NCI-H510A treated with DMSO at 0.1 percent for 48 hours (cell line): ENCODE results near the gene KLK10.
"Not testable (repeated sequence)": the region's sequence is repeated elsewhere in the genome, so short reads cannot be mapped to it uniquely, and the experiment has no call there.

ENCODE experiments used
- DNase-seq: peaks from one replicate; lab custom pipeline; 2025; lab: John Stamatoyannopoulos, UW

Gene KLK10

GRCh38 chr19:51001515-51001914, 18.0 kb downstream of the KLK10 start, which contains the start of gene KLK8:
TSS of gene KLK8 (minus strand) at chr19:51001604. CDS start at chr19:51001167, 437 bp downstream.
- no peak for DNase-seq

GRCh38 chr19:51000981-51001380, 18.5 kb downstream of the KLK10 start:
- DNase-seq = no peak

GRCh38 chr19:51000426-51000825, 19.1 kb downstream of the KLK10 start:
- no peak for DNase-seq

GRCh38 chr19:50998686-50999085, 20.8 kb downstream of the KLK10 start:
- DNase-seq = no peak

- no peak for DNase-seq
These were observed 21.4 kb downstream of the KLK10 start for GRCh38 chr19:50998061-50998460.

- no peak for DNase-seq
These were observed 25.4 kb downstream of the KLK10 start for GRCh38 chr19:50994129-50994528.

- no peak for DNase-seq
These were observed 26.9 kb downstream of the KLK10 start for GRCh38 chr19:50992666-50993035.

- not testable (repeated sequence) for DNase-seq
These were observed 35.1 kb downstream of the KLK10 start for GRCh38 chr19:50984416-50984815.

GRCh38 chr19:50983625-50984292, 35.8 kb downstream of the KLK10 start, which contains the start of gene KLK7:
TSS of gene KLK7 (minus strand) at chr19:50983917. CDS start at chr19:50982399, 1,518 bp downstream.
- DNase-seq = no peak

GRCh38 chr19:50982186-50982585, 37.3 kb downstream of the KLK10 start:
- DNase-seq = no peak

GRCh38 chr19:50981587-50982146, 37.8 kb downstream of the KLK10 start:
- DNase-seq = no peak

- DNase-seq = no peak
These were observed 39.3 kb downstream of the KLK10 start for GRCh38 chr19:50980208-50980607.

- DNase-seq = no peak
These were observed 39.8 kb downstream of the KLK10 start for GRCh38 chr19:50979758-50980157.

GRCh38 chr19:50978772-50979390, 40.6 kb downstream of the KLK10 start:
- no peak for DNase-seq

- no peak for DNase-seq
These were observed 41.9 kb downstream of the KLK10 start for GRCh38 chr19:50977626-50978025.

GRCh38 chr19:50975766-50976165, 43.7 kb downstream of the KLK10 start:
- DNase-seq = no peak

GRCh38 chr19:50974702-50975556, 44.6 kb downstream of the KLK10 start:
- DNase-seq = no peak

- DNase-seq = no peak
These were observed 46.6 kb downstream of the KLK10 start for GRCh38 chr19:50972795-50973376.

GRCh38 chr19:50969810-50970209, 49.7 kb downstream of the KLK10 start:
- DNase-seq = not testable (repeated sequence)

GRCh38 chr19:50969413-50969760, 50.1 kb downstream of the KLK10 start, which contains the start of gene KLK6:
TSS of gene KLK6 (minus strand) at chr19:50969591. CDS start at chr19:50968104, 1,487 bp downstream.
- no peak for DNase-seq

GRCh38 chr19:50968716-50969412, 50.6 kb downstream of the KLK10 start:
- no peak for DNase-seq
